SK-N-SH treated with all-trans-retinoic acid at 6 μM for 48 hours (cell line): ENCODE data around the gene NFIL3.

Experiments used
- BACH2 ChIP-seq: fragments of 250-450 bp; sonication (Bioruptor Pico); IDR thresholded peaks from 2 replicates; pipeline ENCODE4 v1.9.0; 2021; ENCODE audit warnings: mild to moderate bottlenecking, borderline replicate concordance
- TOX ChIP-seq: fragments of 250-450 bp; sonication (Bioruptor Pico); IDR thresholded peaks from 2 replicates; pipeline ENCODE4 v1.8.0; 2021; ENCODE audit warnings: mild to moderate bottlenecking, moderate library complexity, borderline replicate concordance
- ZNF8 ChIP-seq: fragments of 450-650 bp; formaldehyde crosslinking; IDR thresholded peaks from 2 replicates; pipeline ENCODE4 v1.5.0; 2020; ENCODE audit warnings: mild to moderate bottlenecking, moderate library complexity
- TF ChIP-seq, protein P1 (sequence below): fragments of 250-450 bp; sonication (Bioruptor Pico); IDR thresholded peaks from 2 replicates; pipeline ENCODE4 v1.5.1; 2021; ENCODE audit warnings: mild to moderate bottlenecking, moderate library complexity

DNA sequence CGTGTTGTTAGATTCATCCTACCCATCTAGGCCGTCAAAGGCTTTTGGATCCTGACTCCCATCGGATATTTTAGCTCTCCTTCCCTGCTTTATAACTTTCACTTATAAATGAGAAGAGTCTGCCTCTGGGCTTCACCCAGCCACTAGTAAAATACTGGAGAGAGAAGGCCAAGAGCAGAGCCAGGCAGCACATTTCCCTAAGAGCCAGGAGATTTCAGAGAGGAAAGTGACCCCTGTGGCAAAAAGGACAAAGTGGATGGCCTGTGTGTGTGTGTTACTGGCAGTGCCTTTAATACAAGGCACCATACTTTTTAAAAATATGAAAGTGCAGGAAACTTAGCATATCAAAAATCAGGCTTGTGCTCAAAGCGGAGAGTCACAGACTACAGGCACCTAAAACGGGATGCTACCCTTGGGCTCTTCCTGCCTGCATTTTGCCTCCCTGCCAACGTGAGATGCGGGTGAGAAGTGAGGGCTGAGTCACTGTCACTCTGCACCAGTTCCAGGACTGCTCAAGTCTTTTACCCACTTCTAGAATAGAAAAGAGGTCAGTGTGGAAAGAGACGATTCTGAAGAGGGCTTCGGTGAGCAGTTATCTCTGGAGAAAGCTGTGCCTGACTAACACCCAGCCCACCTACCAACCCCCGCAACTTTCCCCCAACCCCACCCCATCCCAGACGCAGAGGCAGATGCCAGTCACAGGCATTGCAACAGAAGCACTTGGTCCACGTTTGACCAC, 15.9 kb downstream of the NFIL3 start:
- no peak for TF ChIP-seq BACH2 (CRISPR knock-in tag)
- TF ChIP-seq, protein P1, sequence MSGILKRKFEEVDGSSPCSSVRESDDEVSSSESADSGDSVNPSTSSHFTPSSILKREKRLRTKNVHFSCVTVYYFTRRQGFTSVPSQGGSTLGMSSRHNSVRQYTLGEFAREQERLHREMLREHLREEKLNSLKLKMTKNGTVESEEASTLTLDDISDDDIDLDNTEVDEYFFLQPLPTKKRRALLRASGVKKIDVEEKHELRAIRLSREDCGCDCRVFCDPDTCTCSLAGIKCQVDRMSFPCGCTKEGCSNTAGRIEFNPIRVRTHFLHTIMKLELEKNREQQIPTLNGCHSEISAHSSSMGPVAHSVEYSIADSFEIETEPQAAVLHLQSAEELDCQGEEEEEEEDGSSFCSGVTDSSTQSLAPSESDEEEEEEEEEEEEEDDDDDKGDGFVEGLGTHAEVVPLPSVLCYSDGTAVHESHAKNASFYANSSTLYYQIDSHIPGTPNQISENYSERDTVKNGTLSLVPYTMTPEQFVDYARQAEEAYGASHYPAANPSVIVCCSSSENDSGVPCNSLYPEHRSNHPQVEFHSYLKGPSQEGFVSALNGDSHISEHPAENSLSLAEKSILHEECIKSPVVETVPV (CRISPR knock-in tag) = no peak
- TF ChIP-seq TOX = no peak
- TF ChIP-seq ZNF8 (CRISPR knock-in tag) = no peak
